HG03103 (cell line): ENCODE data around the gene YBX3.
A peak's percentile ranks its signal among the peaks of the same experiment; 100 is the strongest.

Source experiments
- ATAC-seq: cut with Tn5 transposase; IDR thresholded peaks from one replicate; pipeline ENCODE4 v1.9.1; 2021; ENCODE audit warnings: low read depth; ENCODE audit not compliant: unreplicated experiment

The YBX3 gene

GRCh38 chr12:10725003-10725402 is 1.9 kb upstream of the YBX3 start:
- no peak for ATAC-seq

GRCh38 chr12:10722502-10722904 is 620 bp downstream of the YBX3 start:
- peak; percentile 32 for ATAC-seq

- ATAC-seq: peak; percentile 27
Measured at GRCh38 chr12:10721651-10722501, 1.2 kb downstream of the YBX3 start.

GRCh38 chr12:10720974-10721650 is 2.0 kb downstream of the YBX3 start:
- ATAC-seq: no peak

GRCh38 chr12:10719482-10719881 is 3.6 kb downstream of the YBX3 start:
- no peak for ATAC-seq

GRCh38 chr12:10718279-10718821 is 4.8 kb downstream of the YBX3 start:
- ATAC-seq: no peak

- no peak for ATAC-seq
Measured at GRCh38 chr12:10717410-10717809, 5.7 kb downstream of the YBX3 start.

- no peak for ATAC-seq
Measured at GRCh38 chr12:10716704-10717315, 6.3 kb downstream of the YBX3 start.

- no peak for ATAC-seq
Measured at GRCh38 chr12:10716277-10716676, 6.8 kb downstream of the YBX3 start.

- ATAC-seq: no peak
Measured at GRCh38 chr12:10715491-10715890, 7.6 kb downstream of the YBX3 start.

GRCh38 chr12:10709808-10710207 is 13.3 kb downstream of the YBX3 start:
- no peak for ATAC-seq

- no peak for ATAC-seq
Measured at GRCh38 chr12:10708862-10709261, 14.3 kb downstream of the YBX3 start.

GRCh38 chr12:10705655-10706054 is 17.5 kb downstream of the YBX3 start:
- ATAC-seq: no peak

- ATAC-seq: no peak
Measured at GRCh38 chr12:10701843-10702242, 21.3 kb downstream of the YBX3 start.

- no peak for ATAC-seq
Measured at GRCh38 chr12:10701131-10701681, 21.9 kb downstream of the YBX3 start.

GRCh38 chr12:10700581-10700980 is 22.5 kb downstream of the YBX3 start:
- ATAC-seq: no peak

- ATAC-seq: no peak
Measured at GRCh38 chr12:10697862-10698261, 25.3 kb downstream of the YBX3 start.

GRCh38 chr12:10697156-10697555 is 26.0 kb downstream of the YBX3 start:
- no peak for ATAC-seq

- no peak for ATAC-seq
Measured at GRCh38 chr12:10690906-10691305, 32.2 kb downstream of the YBX3 start.

GRCh38 chr12:10689146-10689545 is 34.0 kb downstream of the YBX3 start:
- ATAC-seq: no peak

GRCh38 chr12:10688042-10688441 is 35.1 kb downstream of the YBX3 start:
- ATAC-seq: no peak
